ENCODE results near the gene GALT. TPM values are rescaled to one million over a fixed set of nuclear protein-coding genes. Genes with fewer than 3 reads are reported as not detected.
A peak's percentile ranks its signal among the peaks of the same experiment; 100 is the strongest.

The GALT gene
- total RNA-seq, 2 donors from 2014 or later: 44.3 to 49.3 TPM

- peaks cover 12% of the 10 kb centered on the region for H3K36me3 Mint-ChIP-seq (ENCODE audit: low read depth)
- Histone ChIP-seq H3K9ac (ENCODE audit: extremely low read depth, low read length, poor library complexity, severe bottlenecking) (no peak overlapping the region), H3K27me3 (ENCODE audit: control insufficient read depth, insufficient read depth, low read length, poor library complexity, severe bottlenecking) (no peaks in the 10 kb centered on the region), H3K36me3 (ENCODE audit: control insufficient read depth, insufficient read depth, low read length) (peaks cover under 1% of the 10 kb centered on the region), H3K9me3 (ENCODE audit: control insufficient read depth, low read length) (peaks cover under 1% of the 10 kb centered on the region), H3K4me1 (ENCODE audit: control insufficient read depth, insufficient read depth, low read length) (no peaks in the 10 kb centered on the region), H3K27ac (ENCODE audit: low read depth, low read length) (no peak overlapping the region), H3K4me3 (ENCODE audit: low read length) (no peak overlapping the region)
- no peak overlapping the region for H3K4me3 Mint-ChIP-seq
- peak; percentile 95 for TF ChIP-seq CTCF (conservative IDR thresholded peaks at IDR 0.05)
- H3K27me3 Mint-ChIP-seq (ENCODE audit: insufficient read depth): peaks cover 7% of the 10 kb centered on the region
- peaks cover 8% of the 10 kb centered on the region for H3K4me1 Mint-ChIP-seq
- 23 to 40% methylated on average over 6 to 10 of the region's 10 CpGs for WGBS, 2 experiments (ENCODE audit: insufficient coverage in 1 of 2, insufficient read length in 1 of 2)
- no peak overlapping the region for H3K27ac Mint-ChIP-seq
- peaks cover 4% of the 10 kb centered on the region for H3K9me3 Mint-ChIP-seq
- DNase-seq: peak; percentile 98
These were observed 28.7 kb downstream of the GALT start for GRCh38 chr9:34675048-34675714.

- 94 to 100% methylated on average over 1 to 2 of the region's 2 CpGs for WGBS, 2 experiments (ENCODE audit: insufficient coverage in 1 of 2, insufficient read length in 1 of 2)
- Histone ChIP-seq H3K27me3 (ENCODE audit: control insufficient read depth, insufficient read depth, low read length, poor library complexity, severe bottlenecking) (no peaks in the 10 kb centered on the region), H3K4me3 (ENCODE audit: low read length) (no peak overlapping the region), H3K27ac (ENCODE audit: low read depth, low read length) (no peak overlapping the region), H3K4me1 (ENCODE audit: control insufficient read depth, insufficient read depth, low read length) (no peaks in the 10 kb centered on the region), H3K9ac (ENCODE audit: extremely low read depth, low read length, poor library complexity, severe bottlenecking) (no peak overlapping the region), H3K36me3 (ENCODE audit: control insufficient read depth, insufficient read depth, low read length) (no peaks in the 10 kb centered on the region), H3K9me3 (ENCODE audit: control insufficient read depth, low read length) (no peaks in the 10 kb centered on the region)
- Mint-ChIP-seq H3K4me1 (peaks cover 8% of the 10 kb centered on the region), H3K27ac (no peak overlapping the region), H3K4me3 (no peak overlapping the region), H3K27me3 (ENCODE audit: insufficient read depth) (peaks cover 5% of the 10 kb centered on the region), H3K9me3 (no peaks in the 10 kb centered on the region), H3K36me3 (ENCODE audit: low read depth) (peaks cover 11% of the 10 kb centered on the region)
- TF ChIP-seq CTCF (conservative IDR thresholded peaks at IDR 0.05): no peak
- no peak for DNase-seq
These were observed 29.4 kb downstream of the GALT start for GRCh38 chr9:34675869-34676268.

DNA sequence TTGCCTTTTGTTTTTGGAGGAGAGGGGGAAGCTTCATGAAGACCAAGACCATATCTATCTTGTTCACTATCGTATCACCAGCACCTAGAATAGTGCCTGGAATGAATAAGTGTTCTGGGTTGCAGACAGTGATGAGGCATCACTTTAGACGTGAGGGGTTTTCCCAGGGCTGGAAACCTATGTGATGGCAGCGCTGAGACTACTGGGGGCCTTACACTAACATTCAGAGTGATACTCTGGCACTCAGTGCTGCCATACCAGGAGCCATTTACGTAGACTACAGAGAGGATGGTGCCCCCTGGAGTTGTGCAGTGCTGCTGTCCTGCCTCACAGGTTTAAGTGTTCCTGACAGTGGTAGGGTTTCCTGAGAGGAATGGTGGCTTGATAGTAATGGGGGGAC lies 37.7 kb downstream of the GALT start:
- no peak overlapping the region for H3K9ac ChIP-seq (ENCODE audit: extremely low read depth, low read length, poor library complexity, severe bottlenecking)
- H3K36me3 Mint-ChIP-seq (ENCODE audit: low read depth): peaks cover 8% of the 10 kb centered on the region
- DNase-seq: no peak
- H3K27ac Mint-ChIP-seq: no peak overlapping the region
- H3K9me3 ChIP-seq (ENCODE audit: control insufficient read depth, low read length): no peaks in the 10 kb centered on the region
- 86 to 100% methylated on average over 3 to 4 of the region's 4 CpGs for WGBS, 2 experiments (ENCODE audit: insufficient coverage in 1 of 2, insufficient read length in 1 of 2)
- H3K4me1 Mint-ChIP-seq: no peaks in the 10 kb centered on the region
- H3K4me1 ChIP-seq (ENCODE audit: control insufficient read depth, insufficient read depth, low read length): no peaks in the 10 kb centered on the region
- no peaks in the 10 kb centered on the region for H3K27me3 ChIP-seq (ENCODE audit: control insufficient read depth, insufficient read depth, low read length, poor library complexity, severe bottlenecking)
- H3K27ac ChIP-seq (ENCODE audit: low read depth, low read length): no peak overlapping the region
- no peaks in the 10 kb centered on the region for H3K9me3 Mint-ChIP-seq
- H3K4me3 Mint-ChIP-seq: no peak overlapping the region
- no peak for TF ChIP-seq CTCF (conservative IDR thresholded peaks at IDR 0.05)
- peaks cover 4% of the 10 kb centered on the region for H3K27me3 Mint-ChIP-seq (ENCODE audit: insufficient read depth)
- H3K4me3 ChIP-seq (ENCODE audit: low read length): no peak overlapping the region
- no peaks in the 10 kb centered on the region for H3K36me3 ChIP-seq (ENCODE audit: control insufficient read depth, insufficient read depth, low read length)

Data from endodermal cell (in vitro differentiated cells).